Measurements from ENCODE around the gene GLI2.

- TF ChIP-seq, protein P1, sequence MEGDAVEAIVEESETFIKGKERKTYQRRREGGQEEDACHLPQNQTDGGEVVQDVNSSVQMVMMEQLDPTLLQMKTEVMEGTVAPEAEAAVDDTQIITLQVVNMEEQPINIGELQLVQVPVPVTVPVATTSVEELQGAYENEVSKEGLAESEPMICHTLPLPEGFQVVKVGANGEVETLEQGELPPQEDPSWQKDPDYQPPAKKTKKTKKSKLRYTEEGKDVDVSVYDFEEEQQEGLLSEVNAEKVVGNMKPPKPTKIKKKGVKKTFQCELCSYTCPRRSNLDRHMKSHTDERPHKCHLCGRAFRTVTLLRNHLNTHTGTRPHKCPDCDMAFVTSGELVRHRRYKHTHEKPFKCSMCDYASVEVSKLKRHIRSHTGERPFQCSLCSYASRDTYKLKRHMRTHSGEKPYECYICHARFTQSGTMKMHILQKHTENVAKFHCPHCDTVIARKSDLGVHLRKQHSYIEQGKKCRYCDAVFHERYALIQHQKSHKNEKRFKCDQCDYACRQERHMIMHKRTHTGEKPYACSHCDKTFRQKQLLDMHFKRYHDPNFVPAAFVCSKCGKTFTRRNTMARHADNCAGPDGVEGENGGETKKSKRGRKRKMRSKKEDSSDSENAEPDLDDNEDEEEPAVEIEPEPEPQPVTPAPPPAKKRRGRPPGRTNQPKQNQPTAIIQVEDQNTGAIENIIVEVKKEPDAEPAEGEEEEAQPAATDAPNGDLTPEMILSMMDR (IDR thresholded peaks at IDR 0.05; ENCODE audit: low read depth, low read length), result no peak
- no peak for TF ChIP-seq POLR2A (IDR thresholded peaks at IDR 0.05; ENCODE audit: extremely low read depth, insufficient read length)
Measured at GRCh38 chr2:120769076-120769786, 33.6 kb downstream of the GLI2 start.

Data from NB4 (cell line).